Coronary artery (tissue), 2 donors: ENCODE results near the gene RYR3.

ENCODE experiments used
- DNase-seq: peaks from one replicate; pipeline ENCODE4 v3.0.0-alpha.2; 2017; ENCODE audit warnings: low spot score
- H3K27ac ChIP-seq, 2 donors: fragments of 200-600 bp; sonication (generic); one replicate each; pipeline ENCODE4 v1.5.1; 2016 to 2019
- H3K4me3 ChIP-seq: fragments of 200-600 bp; sonication (generic); 2 replicates; pipeline ENCODE4 v1.5.1; 2016; ENCODE audit warnings: mild to moderate bottlenecking, moderate library complexity
- TF ChIP-seq, protein P1 (sequence below): fragments of 200-600 bp; sonication (generic); IDR thresholded peaks from one replicate; pipeline ENCODE4 v1.5.1; 2019; ENCODE audit warnings: antibody characterized with exemption

The RYR3 gene

DNA sequence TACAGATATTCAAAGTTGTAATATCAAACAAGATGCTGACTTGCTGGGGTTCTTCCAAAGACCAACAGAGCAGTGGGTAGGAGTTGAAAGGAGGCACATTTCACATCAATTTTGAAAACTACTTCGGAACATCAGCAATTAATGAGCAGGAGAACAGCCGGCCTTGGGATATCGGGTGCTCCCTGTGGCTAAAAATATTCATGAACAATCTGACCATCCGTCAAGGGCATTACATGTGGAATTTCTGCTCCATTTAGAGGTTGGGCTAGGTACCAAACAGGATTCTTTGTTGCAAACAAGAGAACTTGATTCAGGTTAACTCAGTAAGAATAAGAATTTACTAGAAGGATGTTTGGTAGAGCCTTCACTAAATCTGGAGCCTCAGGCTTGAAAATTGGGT, 223.9 kb downstream of the RYR3 start:
- H3K27ac ChIP-seq, result peak overlapping the region in 1 of 2 donors; percentile 37
- no peak overlapping the region for H3K4me3 ChIP-seq
- DNase-seq, result no peak
- TF ChIP-seq, protein P1, sequence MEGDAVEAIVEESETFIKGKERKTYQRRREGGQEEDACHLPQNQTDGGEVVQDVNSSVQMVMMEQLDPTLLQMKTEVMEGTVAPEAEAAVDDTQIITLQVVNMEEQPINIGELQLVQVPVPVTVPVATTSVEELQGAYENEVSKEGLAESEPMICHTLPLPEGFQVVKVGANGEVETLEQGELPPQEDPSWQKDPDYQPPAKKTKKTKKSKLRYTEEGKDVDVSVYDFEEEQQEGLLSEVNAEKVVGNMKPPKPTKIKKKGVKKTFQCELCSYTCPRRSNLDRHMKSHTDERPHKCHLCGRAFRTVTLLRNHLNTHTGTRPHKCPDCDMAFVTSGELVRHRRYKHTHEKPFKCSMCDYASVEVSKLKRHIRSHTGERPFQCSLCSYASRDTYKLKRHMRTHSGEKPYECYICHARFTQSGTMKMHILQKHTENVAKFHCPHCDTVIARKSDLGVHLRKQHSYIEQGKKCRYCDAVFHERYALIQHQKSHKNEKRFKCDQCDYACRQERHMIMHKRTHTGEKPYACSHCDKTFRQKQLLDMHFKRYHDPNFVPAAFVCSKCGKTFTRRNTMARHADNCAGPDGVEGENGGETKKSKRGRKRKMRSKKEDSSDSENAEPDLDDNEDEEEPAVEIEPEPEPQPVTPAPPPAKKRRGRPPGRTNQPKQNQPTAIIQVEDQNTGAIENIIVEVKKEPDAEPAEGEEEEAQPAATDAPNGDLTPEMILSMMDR, result no peak

GRCh38 chr15:33535135-33535534, 224.4 kb downstream of the RYR3 start:
- no peak for DNase-seq
- Histone ChIP-seq H3K4me3 (no peak overlapping the region), H3K27ac (no peak overlapping the region)
- TF ChIP-seq, protein P1, result no peak

DNA sequence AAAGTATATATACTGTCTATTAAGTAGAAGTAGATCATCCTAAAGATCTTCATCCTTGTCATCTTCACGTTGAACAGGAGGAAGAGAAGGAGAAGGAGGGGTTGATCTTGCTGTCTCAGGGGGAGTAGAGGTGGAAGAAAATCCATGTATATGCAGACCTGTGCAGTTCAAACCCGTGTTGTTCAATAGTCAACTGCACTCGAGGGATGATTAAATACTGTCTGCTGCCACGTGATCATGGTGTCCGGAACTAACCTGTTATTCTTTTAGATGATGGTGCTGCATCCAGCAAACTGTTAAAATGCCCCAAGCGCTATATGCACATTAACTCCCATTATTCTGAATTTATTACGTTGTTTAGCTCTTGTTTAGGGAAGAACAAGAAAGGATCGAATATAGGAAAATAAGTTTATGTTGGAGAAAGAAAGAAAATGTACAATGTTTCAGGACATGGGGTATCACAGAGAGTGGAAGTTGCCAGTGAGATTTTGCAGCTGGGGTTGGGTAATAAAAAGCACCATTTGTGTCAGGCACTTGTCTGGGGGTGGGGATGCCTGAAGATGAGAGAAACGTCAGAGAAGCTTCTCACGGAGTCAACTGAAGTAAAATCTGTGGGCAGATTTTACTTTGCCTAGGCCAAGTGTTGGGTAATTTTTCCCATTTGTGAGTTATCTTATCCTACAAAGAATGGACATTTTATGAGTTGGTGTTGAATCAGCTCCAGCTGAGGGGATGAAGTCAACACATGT, 229.2 kb downstream of the RYR3 start:
- H3K27ac ChIP-seq, result no peak overlapping the region
- no peak overlapping the region for H3K4me3 ChIP-seq
- no peak for DNase-seq
- TF ChIP-seq, protein P1, result no peak

GRCh38 chr15:33543957-33544356, 233.2 kb downstream of the RYR3 start:
- Histone ChIP-seq H3K27ac (no peak overlapping the region), H3K4me3 (no peak overlapping the region)
- DNase-seq, result no peak
- TF ChIP-seq, protein P1, result no peak

GRCh38 chr15:33545866-33546265, 235.1 kb downstream of the RYR3 start:
- TF ChIP-seq, protein P1, result no peak
- DNase-seq, result no peak
- no peak overlapping the region for H3K4me3 ChIP-seq
- no peak overlapping the region for H3K27ac ChIP-seq

- Histone ChIP-seq H3K27ac (no peak overlapping the region), H3K4me3 (no peak overlapping the region)
- TF ChIP-seq, protein P1, result no peak
- DNase-seq, result no peak
Observed at GRCh38 chr15:33547876-33548275, 237.1 kb downstream of the RYR3 start.

DNA sequence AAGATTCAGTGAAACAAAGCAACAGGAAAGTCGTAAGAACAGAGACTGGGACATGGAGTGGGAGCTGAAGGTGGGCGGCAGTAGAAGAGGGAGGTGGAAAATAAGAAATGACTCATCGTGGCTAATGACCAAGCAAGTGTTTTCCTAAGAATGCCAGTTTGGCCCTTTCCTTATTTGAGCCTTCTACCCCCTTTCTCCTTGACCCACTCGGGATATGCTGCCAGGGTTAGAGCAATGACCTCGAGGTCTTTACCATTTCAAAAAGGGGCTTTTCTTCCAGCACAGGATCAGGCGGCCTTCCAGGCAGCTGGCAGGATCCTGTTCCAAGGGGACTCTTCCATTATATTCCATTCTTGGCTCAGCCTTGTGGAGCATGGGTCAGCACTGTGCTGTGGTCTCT, 241.1 kb downstream of the RYR3 start:
- H3K4me3 ChIP-seq, result no peak overlapping the region
- TF ChIP-seq, protein P1, result no peak
- H3K27ac ChIP-seq, result no peak overlapping the region
- no peak for DNase-seq
